GM18951 (cell line): ENCODE measurements around the gene ENTR1.

Experiments used
- POLR2A ChIP-seq: IDR thresholded peaks from 4 replicates; pipeline ENCODE4 v1.6.1; 2011; ENCODE audit warnings: mild to moderate bottlenecking; ENCODE audit not compliant: insufficient read length, insufficient read depth; ENCODE audit errors: extremely low read depth
- in situ Hi-C: fragments of 300-500 bp; cut with MboI; formaldehyde crosslinking; loops from one replicate; pipeline ENCODE4 v1.12.0; 2022; ENCODE audit warnings: low sequenced_read_pairs, mixed read lengths, inconsistent platforms; ENCODE audit not compliant: unreplicated experiment

The ENTR1 gene

DNA sequence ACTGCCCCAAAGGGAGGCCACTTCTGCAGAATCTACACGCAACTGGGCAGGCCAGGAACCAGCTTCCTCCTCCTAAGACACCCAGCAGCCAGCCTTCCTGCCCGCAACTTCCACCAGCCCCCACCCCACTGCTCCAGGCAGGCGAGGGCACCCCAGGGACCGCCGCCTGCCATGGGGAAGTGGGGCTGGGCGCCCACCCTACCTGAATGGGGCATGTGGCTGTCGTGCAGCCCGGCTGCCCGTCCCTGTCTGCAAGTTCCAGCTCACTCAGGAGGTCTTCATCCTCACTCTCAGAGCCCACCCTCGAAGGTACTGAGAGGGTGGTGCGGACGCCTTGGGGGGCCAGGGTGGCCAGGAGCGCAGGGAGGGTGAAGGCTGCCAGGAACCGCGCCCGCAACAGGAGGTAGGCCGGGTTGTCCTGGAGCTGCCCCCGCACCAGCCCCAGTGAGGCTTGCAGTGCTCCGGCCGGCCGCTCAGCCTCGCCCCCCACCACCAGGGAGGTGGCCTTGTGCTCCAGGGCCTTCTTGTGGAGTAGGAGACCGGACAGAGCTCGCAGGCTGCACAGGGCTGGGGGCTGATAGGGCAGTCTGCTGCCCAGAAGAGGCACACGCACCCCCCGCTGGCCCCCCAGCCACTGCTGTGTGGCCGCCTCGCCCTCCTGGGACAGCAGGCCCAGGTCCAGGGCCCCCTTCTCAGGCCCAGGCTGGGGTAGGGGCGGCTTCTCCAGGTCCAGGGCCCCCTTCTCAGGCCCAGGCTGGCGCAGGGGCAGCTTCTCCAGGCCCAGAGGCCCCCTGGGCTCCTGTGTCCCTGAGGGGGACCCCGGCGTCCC lies 32.9 kb downstream of the ENTR1 start:
- no peak for TF ChIP-seq POLR2A
- in situ Hi-C loops, result no loop called here

DNA sequence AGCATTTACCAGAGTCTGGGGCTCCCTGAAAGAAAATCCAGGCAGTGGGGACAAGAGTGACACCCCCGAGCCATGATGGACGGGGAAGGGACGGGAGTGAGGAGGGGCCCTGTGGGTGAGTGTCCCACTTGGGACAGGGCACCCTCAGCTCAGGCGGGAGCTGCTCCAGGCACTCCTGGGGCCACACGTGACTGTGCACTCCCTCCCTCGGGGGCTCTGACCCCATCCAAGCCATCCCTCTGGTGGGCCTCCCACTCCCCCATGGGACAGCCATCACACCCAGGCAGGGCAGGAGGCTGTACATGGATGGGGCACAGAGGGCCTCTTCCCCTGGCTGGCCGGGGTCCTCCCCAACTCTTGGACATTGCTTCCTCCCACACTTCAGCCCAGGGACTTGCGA lies 34.0 kb downstream of the ENTR1 start:
- in situ Hi-C loops, result no loop called here
- TF ChIP-seq POLR2A, result peak; percentile 15

DNA sequence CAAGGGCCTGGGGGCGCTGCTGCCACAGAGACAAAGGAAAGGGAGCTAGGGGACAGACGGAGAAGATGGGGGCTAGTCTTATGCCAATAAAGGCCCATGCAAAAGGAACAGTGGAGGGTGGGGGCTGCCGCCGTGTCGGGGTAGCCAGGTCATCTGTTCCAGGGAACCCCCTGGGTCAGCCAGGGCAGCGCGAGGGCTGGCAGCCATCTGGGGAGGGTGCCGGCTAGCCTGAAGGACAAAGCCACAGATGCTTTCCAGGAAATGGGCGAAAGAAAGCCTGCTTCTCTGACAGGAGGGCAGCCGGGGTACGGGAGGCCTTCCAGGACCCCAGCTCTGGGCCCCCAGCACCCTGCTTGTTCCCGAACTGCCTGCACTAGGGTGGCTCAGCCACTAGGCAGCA lies 35.3 kb downstream of the ENTR1 start:
- in situ Hi-C loops, result no loop called here
- no peak for TF ChIP-seq POLR2A

DNA sequence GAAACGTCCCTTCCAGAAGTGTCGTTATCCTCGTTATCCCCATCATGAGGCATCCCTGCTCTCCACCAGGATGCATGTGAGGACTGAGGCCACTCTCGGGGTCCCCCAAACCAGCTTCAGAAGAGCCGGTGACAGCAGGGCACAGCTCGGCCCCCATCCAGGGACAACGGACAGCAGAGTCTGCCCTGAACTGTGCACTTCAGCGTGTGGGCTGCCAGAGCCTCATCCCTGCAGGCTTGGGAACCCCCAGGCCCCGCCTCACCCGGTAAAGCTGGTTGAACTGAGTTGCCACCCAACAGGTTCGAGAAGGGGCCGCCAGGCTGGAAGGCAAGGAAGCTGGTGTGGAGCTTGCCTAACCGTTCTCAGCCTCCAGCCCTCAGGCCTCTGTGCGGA lies 36.2 kb downstream of the ENTR1 start:
- TF ChIP-seq POLR2A, result no peak
- in situ Hi-C loops, result no loop called here

DNA sequence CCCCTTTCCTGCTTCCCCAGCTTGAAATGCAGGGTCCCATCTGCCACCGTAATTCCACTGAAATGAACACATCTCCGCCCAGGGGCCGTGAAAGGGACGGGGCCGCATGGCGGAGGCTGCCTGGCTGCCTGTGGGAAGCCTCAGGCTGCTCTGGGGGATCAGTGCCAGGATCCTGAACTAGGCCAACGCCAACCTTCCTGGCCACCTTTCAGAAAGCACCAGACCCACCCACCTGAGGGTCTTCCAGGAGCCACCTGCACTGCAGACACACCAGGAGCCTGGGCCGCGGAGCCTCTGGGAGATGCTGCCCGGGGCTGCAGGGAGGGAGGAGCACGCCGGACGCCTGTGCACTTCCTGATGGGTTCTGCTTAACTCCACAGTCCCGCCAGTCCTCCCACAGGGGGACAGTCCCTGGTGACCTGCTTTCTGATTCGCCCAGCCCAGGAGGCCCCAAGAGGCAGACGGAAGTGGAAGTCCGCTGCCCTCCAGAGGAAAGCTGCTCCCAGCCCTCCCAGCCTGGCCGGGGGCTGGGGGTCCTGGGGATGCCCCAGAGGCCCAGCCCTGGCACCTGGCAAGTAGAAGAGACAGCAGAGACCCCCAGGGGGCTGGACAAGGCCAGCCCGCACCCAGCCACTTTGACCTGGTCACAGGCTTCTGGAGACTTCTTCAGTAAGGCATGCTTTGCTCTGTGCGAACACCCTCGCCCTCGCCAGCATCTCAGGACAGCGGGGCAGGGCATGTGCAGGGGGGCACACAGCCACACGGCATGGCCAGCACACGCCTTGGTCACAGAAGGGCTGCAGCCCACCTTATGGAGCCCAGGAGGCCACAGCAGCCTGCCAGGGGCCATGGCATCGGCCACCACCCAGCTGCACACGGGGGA lies 36.9 kb downstream of the ENTR1 start, which contains the start of gene CARD9:
CARD9 (minus strand) TSS at position 370 of the 883 bp plus-strand sequence. CDS start 1,591 bp downstream, outside the sequence.
- in situ Hi-C loops, result no loop called here
- TF ChIP-seq POLR2A, result peak; percentile 24

DNA sequence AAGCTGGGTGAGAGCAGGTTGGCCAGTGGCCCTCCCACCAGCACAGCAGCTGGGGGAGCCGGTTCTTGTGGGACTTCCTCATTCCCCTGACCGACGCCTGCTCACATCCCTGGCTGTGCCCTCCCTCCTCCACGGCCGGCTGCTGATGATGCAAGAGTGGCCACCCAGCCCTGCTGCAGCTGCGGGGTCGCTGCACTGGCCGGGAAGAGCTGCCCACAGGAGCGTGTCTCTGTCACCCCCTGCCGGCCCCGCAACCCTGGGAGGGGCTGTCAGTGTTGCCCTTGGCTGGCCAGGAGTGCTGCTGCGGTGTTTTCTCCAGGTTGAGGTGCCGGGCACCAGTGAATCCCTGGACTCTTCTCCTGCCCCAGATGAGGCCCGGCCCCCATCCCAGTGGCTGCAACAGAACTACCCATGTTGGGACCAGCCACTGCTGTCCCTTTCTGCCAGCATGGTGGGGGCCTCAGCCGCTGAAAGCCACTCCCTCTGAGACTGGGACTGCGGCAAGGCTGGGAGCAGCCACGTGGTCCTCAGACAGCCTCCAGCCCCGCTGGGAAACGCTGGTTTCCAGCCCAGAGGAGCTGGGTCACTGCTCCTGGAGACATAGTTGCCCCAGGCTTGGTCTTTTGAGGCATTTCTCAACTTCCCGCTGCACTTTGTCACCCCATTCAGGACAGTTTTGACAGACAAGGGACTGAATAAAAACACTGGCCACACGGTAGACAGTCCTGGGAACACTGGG lies 37.7 kb downstream of the ENTR1 start:
- in situ Hi-C loops, result no loop called here
- TF ChIP-seq POLR2A, result peak; percentile 23

DNA sequence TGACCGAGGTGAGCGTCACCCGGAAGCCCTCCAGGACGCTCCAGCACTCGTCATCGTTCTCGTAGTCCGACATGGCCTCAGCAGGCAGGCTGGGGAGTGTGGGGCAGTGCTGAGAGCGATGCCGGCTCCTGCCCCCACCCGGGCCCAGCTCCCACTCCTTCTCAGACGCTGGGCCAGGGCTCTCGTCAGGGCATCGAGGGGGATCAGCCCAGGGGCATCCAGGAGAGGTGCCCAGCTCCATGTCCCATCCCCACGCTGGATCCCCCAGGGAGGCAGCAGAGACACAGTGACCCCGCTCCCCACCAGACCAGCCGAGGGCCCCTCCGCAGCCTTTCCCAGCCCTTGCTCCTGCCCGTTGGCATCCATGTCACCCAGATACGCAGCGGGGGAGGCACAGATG lies 38.4 kb downstream of the ENTR1 start:
- TF ChIP-seq POLR2A, result no peak
- in situ Hi-C loops, result no loop called here

DNA sequence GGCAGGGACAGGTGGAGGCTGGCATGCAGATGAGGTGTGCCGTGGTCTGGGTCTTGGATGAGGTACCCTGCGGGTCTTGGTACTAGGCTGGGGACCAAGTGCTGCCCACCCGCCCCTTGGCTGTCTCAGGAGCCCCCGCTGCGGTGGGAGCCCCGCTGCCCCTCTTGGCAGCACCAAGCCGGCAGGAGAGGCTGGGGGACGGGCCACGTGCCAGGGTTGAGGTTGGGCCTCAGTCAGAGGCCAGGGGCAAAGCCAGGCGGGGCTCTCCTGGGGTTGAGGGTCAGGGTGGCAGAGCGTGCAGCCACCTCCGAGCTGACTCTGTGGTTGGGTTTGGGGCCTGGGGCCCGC lies 38.9 kb downstream of the ENTR1 start:
- in situ Hi-C loops, result no loop called here
- no peak for TF ChIP-seq POLR2A

DNA sequence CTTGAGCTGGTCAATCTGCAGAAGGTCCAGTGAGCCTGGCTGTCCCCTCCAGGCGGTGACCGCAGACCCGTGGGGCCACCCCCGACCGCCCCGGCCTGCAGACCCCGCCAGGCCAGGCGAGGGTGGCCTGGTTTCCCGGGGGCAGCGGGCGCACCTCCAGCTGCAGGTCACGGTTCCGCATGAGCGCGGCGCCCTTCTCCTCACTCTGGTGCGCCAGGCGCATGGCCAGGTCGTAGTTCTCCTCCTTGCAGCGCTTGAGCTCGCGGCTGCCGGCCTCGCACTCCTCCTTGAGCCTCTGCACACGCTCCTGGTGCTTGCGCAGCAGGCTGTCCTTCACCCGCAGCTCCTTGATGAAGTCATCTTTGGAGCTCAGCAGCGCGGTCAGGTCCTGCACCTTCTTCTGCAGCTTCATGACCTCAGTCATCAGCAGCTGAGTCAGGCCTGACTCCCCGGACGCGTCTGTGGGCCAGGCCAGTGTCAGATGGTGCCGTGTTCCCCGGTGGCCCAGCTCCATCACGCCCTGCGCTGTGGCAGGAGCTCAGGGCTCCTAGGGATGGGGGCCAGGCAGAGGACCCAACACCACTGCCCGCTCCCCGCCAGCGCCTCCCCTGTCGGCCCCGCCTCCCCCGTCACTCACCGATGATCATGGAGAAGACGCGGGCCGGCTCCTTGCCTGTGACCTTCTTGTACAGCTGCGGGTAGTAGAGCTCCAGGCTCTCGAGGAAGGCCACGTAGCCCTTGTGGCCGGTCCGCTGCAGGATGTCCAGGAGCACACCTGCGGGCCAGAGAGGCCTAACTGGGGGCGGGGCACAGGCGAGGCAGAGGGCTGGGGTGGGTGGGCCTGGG lies 39.5 kb downstream of the ENTR1 start:
- in situ Hi-C loops, result no loop called here
- no peak for TF ChIP-seq POLR2A

DNA sequence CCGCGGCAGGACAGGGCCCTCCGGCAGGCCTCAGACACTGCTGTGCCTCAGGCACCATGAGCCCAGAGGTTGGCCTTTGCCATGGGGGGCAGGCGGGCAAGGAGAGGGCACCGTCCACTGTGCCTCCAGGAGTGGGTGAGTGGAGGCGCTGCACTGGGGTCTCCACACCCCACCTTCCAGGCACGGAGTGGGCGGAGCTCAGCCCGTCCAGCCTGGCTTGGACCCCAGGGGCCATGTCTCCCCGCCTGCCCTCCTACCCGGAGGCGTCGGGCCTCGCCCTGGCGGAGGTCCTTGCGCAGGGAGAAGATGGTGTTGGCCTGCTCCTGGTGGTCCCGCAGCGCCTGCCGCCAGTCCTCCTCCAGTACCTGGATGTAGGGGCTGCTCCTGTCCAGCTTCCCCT lies 40.4 kb downstream of the ENTR1 start:
- no peak for TF ChIP-seq POLR2A
- in situ Hi-C loops, result no loop called here

DNA sequence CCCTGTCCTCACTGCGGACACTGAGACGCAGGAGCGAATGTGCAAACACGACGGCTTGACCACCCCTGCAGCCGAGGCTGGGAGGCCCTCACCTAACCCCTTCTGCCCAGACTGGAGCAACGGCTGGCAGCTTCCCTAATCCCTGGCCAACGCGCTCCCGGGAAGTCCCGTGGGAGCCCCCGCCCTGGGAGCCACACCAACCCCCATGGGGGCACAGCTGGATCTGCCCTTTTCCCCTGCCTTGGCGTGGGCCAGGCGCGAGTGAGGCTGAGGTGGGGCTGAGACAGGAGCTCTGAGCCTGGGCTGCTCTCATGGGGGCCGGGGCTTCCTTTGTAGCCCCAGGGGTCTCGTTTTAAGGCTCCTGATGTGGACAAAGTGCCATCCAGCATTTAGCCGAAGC lies 42.2 kb downstream of the ENTR1 start:
- in situ Hi-C loops, result no loop called here
- no peak for TF ChIP-seq POLR2A

DNA sequence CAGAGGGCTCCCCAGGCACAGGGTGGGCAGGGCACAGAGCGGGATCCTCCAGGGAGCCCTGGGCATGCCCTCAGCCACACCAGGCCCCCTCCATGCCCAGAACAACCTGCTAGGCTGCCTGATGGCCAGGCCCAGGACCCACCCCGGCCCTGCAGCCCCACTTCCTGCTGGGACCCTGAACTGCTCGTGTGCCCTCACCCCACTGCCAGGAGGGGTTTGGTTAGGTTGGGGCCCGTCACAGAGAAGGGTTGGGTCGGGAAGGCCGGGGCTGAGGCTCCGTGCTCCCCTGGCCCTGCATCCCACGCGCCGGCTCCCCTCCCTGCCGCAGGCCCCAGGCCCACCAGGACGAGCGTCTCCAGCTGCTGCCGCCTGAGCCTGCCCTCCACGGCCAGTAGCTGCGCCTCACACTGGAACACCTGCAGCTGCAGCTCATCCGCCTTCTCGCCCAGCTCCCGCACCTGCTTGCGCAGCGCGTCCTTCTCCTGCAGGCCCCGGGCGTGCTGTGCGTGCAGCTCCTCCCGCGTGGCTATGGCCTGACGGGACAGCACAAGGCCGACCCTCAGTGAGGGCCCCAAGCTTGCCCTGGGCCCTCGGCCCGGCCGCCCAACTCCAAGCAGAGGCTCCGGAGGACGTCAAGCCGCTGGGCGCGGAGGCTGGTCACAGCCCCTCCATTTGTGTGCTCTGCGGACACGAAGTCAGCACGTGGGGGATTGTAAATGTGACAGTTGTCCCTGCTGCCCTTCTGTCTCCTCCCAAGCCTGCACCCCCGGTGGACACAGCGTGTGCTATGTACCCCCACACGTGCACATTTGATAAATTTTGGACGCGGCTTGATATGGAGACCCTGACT lies 42.9 kb downstream of the ENTR1 start:
- no peak for TF ChIP-seq POLR2A
- in situ Hi-C loops, result no loop called here

DNA sequence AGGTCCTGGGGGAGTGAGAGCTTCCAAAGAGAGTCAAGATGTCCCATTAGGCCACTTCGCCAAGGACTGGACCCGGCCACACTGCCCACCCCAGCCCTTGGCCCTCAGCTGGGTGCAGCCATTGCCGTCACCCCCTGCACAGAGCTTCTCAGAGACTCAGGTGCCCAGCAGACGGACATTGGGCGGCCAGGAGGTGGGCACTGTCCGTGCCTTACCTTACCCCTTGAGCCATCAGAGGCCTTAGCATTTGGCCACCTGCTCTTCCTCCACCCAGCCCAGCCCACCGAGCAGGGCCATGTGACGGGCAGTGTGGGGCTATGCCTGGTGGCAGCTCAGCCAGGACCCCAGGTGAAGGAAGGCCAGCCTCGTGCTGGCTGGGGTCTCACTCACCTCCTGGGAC lies 43.6 kb downstream of the ENTR1 start:
- no peak for TF ChIP-seq POLR2A
- in situ Hi-C loops, result no loop called here
